Skeletal muscle cell (primary cell): ENCODE data around the gene ACAA1.
"Not testable (repeated sequence)": the region's sequence is repeated elsewhere in the genome, so short reads cannot be mapped to it uniquely, and the experiment has no call there.

ENCODE experiments used
- DNase-seq: peaks from one replicate; pipeline ENCODE4 v3.0.0-alpha.2; 2010; ENCODE audit warnings: low read depth
- H3K4me3 ChIP-seq: 2 replicates; pipeline ENCODE4 v1.5.1; 2011; ENCODE audit warnings: low read depth, mild to moderate bottlenecking, control low read depth, low read length, moderate library complexity

The ACAA1 gene

GRCh38 chr3:38088126-38089078 lies 48.5 kb downstream of the ACAA1 start:
- no peak overlapping the region for H3K4me3 ChIP-seq
- DNase-seq: no peak

- not testable (repeated sequence) for H3K4me3 ChIP-seq, DNase-seq
Observed at GRCh38 chr3:38087278-38087677, 49.6 kb downstream of the ACAA1 start.

DNA sequence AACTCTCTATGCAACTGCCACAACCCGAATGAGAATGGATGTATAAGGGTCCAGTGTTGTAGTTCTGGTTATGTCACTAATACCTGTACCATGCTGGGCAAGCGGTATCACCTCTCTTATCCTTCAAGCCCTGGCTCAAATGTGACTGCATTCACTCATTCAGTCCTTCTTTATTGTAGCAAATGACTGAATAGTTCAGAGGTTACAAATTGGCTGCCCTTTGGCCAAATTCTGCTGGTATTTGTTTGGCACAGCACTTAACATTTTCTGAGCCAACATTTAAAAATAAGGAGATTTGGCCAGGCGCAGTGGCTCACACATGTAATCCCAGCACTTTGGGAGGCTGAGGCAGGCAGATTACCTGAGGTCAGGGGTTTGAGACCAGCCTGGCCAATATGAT lies 50.4 kb downstream of the ACAA1 start:
- H3K4me3 ChIP-seq: no peak overlapping the region
- DNase-seq: no peak

GRCh38 chr3:38085943-38086324 lies 51.0 kb downstream of the ACAA1 start:
- no peak for DNase-seq
- no peak overlapping the region for H3K4me3 ChIP-seq

GRCh38 chr3:38085311-38085942 lies 51.5 kb downstream of the ACAA1 start:
- DNase-seq: no peak
- no peak overlapping the region for H3K4me3 ChIP-seq

- DNase-seq: peak; percentile 4
Observed at GRCh38 chr3:38084334-38085310, 52.3 kb downstream of the ACAA1 start.

DNA sequence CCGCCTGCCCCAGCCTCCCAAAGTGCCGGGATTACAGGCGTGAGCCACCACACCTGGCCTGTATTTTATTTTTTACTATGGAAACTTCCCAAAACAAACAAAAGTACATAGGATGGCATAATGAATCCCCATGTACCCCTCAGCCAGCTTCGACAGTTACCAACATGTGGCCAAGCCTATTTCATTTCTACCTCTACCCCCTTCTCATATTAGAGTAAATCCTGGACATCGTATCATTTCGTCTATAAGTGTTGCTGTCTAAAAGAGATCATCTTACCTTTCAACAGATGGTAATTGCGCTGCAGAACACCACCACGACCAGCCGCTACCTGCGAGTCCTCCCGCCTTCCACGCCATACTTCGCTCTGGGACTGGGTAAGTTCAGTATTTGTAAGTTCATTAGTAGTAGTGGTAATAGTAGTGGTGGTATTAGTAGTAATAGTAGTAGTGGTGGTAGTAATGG lies 53.0 kb downstream of the ACAA1 start:
- no peak for DNase-seq
- H3K4me3 ChIP-seq: no peak overlapping the region

More at GRCh38 chr3:38084334-38085310, 52.3 kb downstream of the ACAA1 start:
- no peak overlapping the region for H3K4me3 ChIP-seq

DNA sequence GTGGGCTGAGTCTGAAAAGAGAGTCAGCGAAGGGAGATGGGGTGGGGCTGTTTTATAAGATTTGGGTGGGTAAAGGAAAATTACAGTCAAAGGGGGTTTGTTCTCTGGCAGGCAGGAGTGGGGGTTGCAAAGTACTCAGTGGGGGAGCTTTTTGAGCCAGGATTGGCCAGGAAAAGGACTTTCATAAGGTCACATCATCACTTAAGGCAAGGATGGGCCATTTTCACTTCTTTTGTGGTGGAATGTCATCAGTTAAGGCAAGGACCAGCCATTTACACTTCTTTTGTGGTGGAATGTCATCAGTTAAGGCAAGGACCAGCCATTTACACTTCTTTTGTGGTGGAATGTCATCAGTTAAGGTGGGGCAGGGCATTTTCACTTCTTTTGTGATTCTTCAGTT lies 53.7 kb downstream of the ACAA1 start:
- not testable (repeated sequence) for H3K4me3 ChIP-seq, DNase-seq

DNA sequence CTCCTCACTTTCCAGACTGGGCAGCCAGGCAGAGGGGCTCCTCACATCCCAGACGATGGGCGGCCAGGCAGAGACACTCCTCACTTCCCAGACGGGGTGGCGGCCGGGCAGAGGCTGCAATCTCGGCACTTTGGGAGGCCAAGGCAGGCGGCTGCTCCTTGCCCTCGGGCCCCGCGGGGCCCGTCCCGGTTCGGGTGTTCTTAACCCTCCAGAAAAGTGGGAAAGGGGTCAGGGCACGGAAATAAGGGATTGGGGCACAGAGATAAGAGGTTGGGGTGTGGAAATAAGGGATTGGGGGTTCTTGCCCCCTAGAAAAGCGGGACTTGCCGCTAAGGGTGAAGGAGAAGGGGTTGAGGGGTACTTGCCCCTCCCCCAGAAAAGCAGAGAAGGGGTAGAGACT lies 54.6 kb downstream of the ACAA1 start:
- H3K4me3 ChIP-seq, DNase-seq: not testable (repeated sequence)

- DNase-seq, H3K4me3 ChIP-seq: not testable (repeated sequence)
Observed at GRCh38 chr3:38077073-38077472, 59.9 kb downstream of the ACAA1 start.
